Adipose tissue (tissue), 3 donors: ENCODE data around the gene APOL3. TPM values are rescaled to one million over a fixed set of nuclear protein-coding genes. Genes with fewer than 3 reads are reported as not detected.
"Not testable (repeated sequence)": the region's sequence is repeated elsewhere in the genome, so short reads cannot be mapped to it uniquely, and the experiment has no call there.

Source experiments
- H3K27ac ChIP-seq: one replicate; pipeline ENCODE4 v1.5.1; 2013; ENCODE audit warnings: low read depth, low read length
- WGBS, 3 donors: extraction: QIAGEN DNeasy Blood & Tissue Kit; methylation state at CpG; one replicate each; pipeline ENCODE4 v1.1.7; 2013; 5-methylcytosine and 5-hydroxymethylcytosine counted together
- polyA plus RNA-seq, 3 donors: library from polyadenylated mRNA; stranded (reverse); fragments of 200-250 nt; gene quantifications; one replicate each; pipeline ENCODE4 v1.2.3, GENCODE V29; 2013
- donor health status: healthy with polysubstance abuse.
- donor health status: Bipolar disorder and iron deficiency.
- donor health status: healthy.

APOL3 gene
- polyA plus RNA-seq, 3 donors = 11.8 to 136 (median 44.3) TPM

DNA sequence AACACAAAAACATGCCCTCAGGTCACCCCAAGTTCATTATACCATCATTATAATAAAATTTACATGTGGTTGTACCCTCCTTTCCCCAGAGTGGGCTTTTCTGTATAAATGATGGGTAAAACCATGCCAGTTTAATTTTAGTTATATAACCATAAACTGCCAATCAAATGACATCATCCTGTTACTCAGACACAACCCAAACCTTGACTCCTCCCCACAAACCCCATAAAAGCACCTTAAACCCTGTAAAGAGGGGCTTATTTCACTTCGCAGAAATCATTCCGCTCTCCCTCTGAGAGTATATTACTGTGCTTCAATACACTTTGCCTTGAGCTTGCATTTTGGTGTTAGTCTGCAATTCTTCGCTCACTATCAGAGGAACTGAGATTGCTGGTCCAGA, 5.5 kb upstream of the APOL3 start:
- 93 to 98% (median 98%) methylated on average over 3 of the region's 3 CpGs for WGBS, 3 donors
- no peak overlapping the region for H3K27ac ChIP-seq

- 74 to 94% (median 85%) methylated on average over 2 of the region's 2 CpGs for WGBS, 3 donors
Observed at GRCh38 chr22:36165141-36165540, 4.6 kb upstream of the APOL3 start.

GRCh38 chr22:36164621-36165020, 4.1 kb upstream of the APOL3 start:
- 42 to 86% (median 51%) methylated on average over 1 of the region's 1 CpG for WGBS, 3 donors
- no peak overlapping the region for H3K27ac ChIP-seq

More at GRCh38 chr22:36165141-36165540, 4.6 kb upstream of the APOL3 start:
- H3K27ac ChIP-seq = no peak overlapping the region

DNA sequence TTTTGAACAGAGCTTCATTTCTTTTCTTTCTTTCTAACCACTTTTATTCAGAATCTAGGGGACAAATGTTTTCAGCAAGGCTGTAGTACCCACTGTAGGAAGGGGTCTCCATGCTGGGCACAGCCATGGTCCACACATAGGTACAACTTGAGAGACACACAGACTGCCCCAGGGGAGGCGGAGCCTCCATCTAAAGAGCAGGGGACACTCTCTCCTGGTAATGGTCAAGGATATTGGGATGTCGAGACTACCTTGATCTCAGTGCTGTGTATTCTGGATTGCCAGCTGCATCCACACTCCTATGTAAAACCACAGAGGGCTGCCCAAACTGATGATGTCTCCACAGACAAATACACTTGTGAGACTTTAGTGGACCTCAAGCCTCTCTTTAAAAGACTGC, 2.9 kb upstream of the APOL3 start:
- 89 to 96% (median 91%) methylated on average over 2 of the region's 2 CpGs for WGBS, 3 donors
- H3K27ac ChIP-seq = no peak overlapping the region

DNA sequence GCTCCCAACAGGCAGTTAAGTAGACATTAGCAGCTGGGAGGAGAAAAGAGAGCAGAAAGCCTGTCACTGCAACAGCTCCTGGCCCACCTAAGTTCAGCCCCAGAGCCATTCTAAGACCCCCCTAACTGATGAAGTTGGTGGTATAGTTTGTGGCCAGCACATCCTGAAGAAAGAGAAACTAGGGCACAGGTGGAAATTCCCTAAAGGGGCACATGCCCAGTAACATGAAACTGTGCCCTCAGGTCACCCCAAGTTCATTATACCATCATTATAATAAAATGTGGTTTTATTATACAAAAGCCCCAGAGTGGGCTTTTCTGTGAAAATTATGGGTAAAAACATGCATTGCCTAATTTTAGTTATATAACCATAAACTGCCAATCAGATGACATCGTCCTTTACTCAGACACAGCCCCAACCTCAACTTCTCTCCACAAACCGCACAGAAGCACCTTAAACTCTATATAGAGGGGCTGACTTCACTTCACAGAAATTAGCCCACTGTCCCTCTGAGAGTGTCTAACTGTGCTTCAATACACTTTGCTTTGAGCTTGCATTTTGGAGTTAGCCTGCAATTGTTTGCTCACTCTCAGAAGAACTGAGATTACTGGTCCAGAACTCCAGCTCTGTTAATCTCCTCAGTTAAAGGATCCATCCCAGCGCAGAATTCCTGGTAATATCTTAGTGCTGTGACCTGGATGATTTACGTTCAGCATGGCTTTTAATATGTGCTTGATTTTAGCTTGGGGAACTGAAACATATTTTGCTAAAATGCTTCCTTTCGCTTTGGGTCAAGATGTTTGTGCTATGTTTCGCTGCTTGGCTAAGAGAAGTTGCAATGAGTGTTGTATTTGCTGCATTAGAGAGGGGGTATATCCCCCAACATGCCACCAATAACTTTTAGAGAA, 1.8 kb upstream of the APOL3 start:
- WGBS, 3 donors = 68 to 84% (median 68%) methylated on average over 6 of the region's 6 CpGs
- H3K27ac ChIP-seq = no peak overlapping the region

DNA sequence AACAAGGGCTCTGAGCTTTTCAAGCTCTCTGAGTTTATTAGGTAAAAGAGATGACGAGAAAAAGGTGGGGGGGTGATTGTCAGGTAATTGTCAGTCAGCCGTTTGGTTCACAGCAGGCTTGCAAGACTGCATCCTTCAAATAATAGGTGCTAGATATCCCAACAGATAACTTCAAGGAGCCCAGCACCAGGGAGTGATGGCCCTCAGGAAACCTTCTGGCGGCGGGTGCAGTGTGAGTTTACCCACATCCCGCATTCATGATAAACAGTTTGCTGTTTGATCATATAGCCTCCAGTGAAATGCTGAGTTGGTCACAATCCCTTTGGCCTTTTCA, 1.2 kb upstream of the APOL3 start:
- not testable (repeated sequence) for H3K27ac ChIP-seq
- 57 to 75% (median 69%) methylated on average over 5 of the region's 5 CpGs for WGBS, 3 donors

- 4 to 67% (median 6%) methylated on average over 15 of the region's 15 CpGs for WGBS, 3 donors
- peak overlapping the region; percentile 98 for H3K27ac ChIP-seq
Observed at GRCh38 chr22:36156515-36157419, 3.8 kb downstream of the APOL3 start.

DNA sequence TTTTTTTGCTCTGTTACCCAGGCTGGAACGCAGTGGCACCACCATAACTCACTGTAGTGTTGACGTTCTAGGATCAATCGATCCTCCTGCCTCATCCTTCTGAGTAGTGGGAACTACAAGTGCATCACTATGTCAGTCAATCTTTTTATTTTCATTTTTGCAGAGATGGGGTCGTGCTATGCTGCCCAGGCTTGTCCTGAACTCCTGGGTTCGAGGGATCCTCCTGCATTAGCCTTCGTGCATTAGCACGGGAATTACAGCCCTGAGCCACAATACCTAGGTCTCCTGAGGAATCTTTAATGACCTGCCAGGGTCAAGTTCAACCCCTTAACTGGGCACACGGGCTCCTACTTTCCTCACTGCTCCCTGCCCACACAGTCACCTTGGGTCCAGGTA, 4.4 kb downstream of the APOL3 start:
- WGBS, 3 donors = 41 to 80% (median 43%) methylated on average over 8 of the region's 8 CpGs

GRCh38 chr22:36155702-36156101, 4.9 kb downstream of the APOL3 start:
- WGBS, 3 donors = 41 to 69% (median 44%) methylated on average over 7 of the region's 7 CpGs

More for the DNA sequence above, 4.4 kb downstream of the APOL3 start:
- peak overlapping the region; percentile 98 for H3K27ac ChIP-seq

DNA sequence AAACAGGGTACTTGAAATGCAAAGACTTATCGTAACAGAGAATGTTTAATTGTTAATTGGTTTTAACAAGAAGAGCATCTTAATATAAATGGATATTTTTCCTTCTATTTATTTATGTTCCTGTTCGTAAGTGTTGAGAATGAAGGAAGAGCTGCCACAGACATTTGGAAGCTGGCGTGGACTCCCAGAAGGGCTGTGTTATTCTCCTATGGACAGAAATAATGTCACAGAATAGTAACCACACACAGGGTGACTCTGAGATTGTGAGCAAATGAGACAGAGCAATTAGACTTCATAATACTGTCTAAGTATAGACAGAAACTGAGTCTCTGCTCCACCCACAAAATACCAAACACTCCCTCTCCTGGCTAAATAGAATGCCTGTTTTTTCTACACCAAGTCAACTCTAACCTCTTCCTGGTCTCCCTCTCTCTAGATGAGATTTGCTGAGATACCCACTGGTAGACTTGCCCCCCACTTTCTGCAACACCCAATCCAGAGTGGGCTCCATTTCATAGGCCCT, 6.1 kb downstream of the APOL3 start:
- peak overlapping the region; percentile 98 for H3K27ac ChIP-seq
- 89 to 93% (median 91%) methylated on average over 3 of the region's 3 CpGs for WGBS, 3 donors

More at GRCh38 chr22:36155702-36156101, 4.9 kb downstream of the APOL3 start:
- H3K27ac ChIP-seq = peak overlapping the region; percentile 98

GRCh38 chr22:36153501-36154422, 6.8 kb downstream of the APOL3 start:
- WGBS, 3 donors = 36 to 74% (median 70%) methylated on average over 12 of the region's 12 CpGs

DNA sequence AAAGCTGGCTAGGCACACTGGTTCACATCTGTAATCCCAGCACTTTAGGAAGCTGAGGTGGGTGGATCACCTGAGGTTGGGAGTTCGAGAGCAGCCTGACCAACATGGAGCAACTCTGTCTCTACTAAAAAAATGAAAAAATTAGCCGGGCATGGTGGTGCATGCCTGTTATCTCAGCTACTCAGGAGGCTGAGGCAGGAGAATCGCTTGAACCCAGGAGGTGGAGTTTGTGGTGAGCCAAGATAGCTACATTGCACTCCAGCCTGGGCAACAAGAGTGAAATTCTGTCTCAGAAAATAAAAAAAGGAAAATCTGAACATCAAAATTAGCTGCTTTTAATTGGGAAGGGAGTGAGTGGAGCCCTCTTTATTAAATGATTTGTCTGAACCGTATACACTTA, 7.7 kb downstream of the APOL3 start:
- H3K27ac ChIP-seq = not testable (repeated sequence)
- 75 to 91% (median 89%) methylated on average over 4 of the region's 4 CpGs for WGBS, 3 donors

More at GRCh38 chr22:36153501-36154422, 6.8 kb downstream of the APOL3 start:
- H3K27ac ChIP-seq = no peak overlapping the region

DNA sequence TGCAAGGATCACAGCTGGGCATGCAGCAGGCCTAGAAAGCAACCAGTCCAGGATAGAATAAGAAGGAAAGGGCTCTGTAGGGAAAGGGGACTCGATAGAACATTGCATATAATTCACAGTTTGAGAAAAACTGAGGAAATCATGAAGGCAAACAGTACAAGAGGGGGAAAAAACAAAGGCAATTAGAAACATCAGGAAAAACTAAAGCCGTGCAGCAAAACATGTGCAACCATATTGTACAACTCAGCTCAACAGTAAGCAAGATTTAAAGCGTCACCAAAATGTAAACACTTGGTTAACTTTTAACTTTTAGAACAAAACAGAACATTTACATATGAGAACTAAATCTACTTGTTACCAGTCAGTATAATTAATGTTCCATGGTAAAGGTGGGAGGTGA, 8.5 kb downstream of the APOL3 start:
- H3K27ac ChIP-seq = peak overlapping the region; percentile 23
- 75 to 89% (median 84%) methylated on average over 3 of the region's 3 CpGs for WGBS, 3 donors

GRCh38 chr22:36151006-36151595, 9.5 kb downstream of the APOL3 start:
- 44 to 85% (median 48%) methylated on average over 3 of the region's 3 CpGs for WGBS, 3 donors
- no peak overlapping the region for H3K27ac ChIP-seq

- no peak overlapping the region for H3K27ac ChIP-seq
- 58 to 85% (median 59%) methylated on average over 4 of the region's 4 CpGs for WGBS, 3 donors
Observed at GRCh38 chr22:36149441-36149840, 11.1 kb downstream of the APOL3 start.

GRCh38 chr22:36148411-36148810, 12.1 kb downstream of the APOL3 start:
- 85 to 92% (median 90%) methylated on average over 8 of the region's 8 CpGs for WGBS, 3 donors
- no peak overlapping the region for H3K27ac ChIP-seq

GRCh38 chr22:36147196-36147791, 13.3 kb downstream of the APOL3 start:
- H3K27ac ChIP-seq = no peak overlapping the region
- 68 to 74% (median 71%) methylated on average over 8 of the region's 8 CpGs for WGBS, 3 donors
